H1 (cell line): ENCODE measurements around the gene TSPAN32. TPM values are rescaled to one million over a fixed set of nuclear protein-coding genes. Genes with fewer than 3 reads are reported as not detected.

Experiments used
- CBX8 ChIP-seq: fragments of 300-800, 300-1000 bp; sonication (generic); IDR thresholded peaks from 2 replicates; pipeline ENCODE4 v1.7.1; 2016; ENCODE audit warnings: low read depth, low read length, borderline replicate concordance
- EZH2 ChIP-seq: fragments of 200-600 bp; sonication (generic); IDR thresholded peaks from 2 replicates; pipeline ENCODE4 v1.7.1; 2012; ENCODE audit warnings: low read depth, mild to moderate bottlenecking, moderate library complexity, low read length, inconsistent platforms; ENCODE audit not compliant: severe bottlenecking
- GABPA ChIP-seq: IDR thresholded peaks from 2 replicates; pipeline ENCODE4 v1.6.1; 2011; ENCODE audit warnings: mild to moderate bottlenecking, low read length, moderate library complexity, borderline replicate concordance; ENCODE audit not compliant: insufficient read depth
- HDAC2 ChIP-seq, 2 experiments: fragments of 300-600 bp in 1 of 2; sonication (generic) in 1 of 2; IDR thresholded peaks; 2 replicates each; pipeline ENCODE4 v1.6.1; 2011 to 2012; ENCODE audit warnings: low read depth in 2 of 2, low read length in 2 of 2, mild to moderate bottlenecking in 2 of 2, moderate library complexity in 2 of 2, borderline replicate concordance in 1 of 2, inconsistent platforms in 1 of 2
- POU5F1 ChIP-seq: IDR thresholded peaks from 2 replicates; pipeline ENCODE4 v1.6.1; 2011; ENCODE audit warnings: low read depth, mild to moderate bottlenecking, low read length, moderate library complexity
- TEAD4 ChIP-seq: IDR thresholded peaks from 2 replicates; pipeline ENCODE4 v1.6.1; 2012; ENCODE audit warnings: low read depth, low read length, inconsistent platforms, mixed read lengths
- polyA plus RNA-seq, 7 experiments: library from polyadenylated mRNA; depleted of rRNA in 3 of 7; stranded (reverse) in 5 of 7; unstranded in 2 of 7; fragments of >200 nt in 5 of 7; fragments of 200-250 nt in 2 of 7; gene quantifications; 1 replicate in 5 of 7; 2 replicates in 1 of 7; 4 replicates in 1 of 7; pipeline versions ENCODE4 v1.2.1 to v1.2.3, GENCODE V29; 2011 to 2013; ENCODE audit warnings: missing spikeins in 2 of 7, mixed read lengths in 2 of 7
- total RNA-seq: library from RNA; stranded (reverse); fragmentation: NEBNext Ultra II Directional; extraction: Animal tissue kit (Norgen Biotek cat#: 25700); gene quantifications from 2 replicates; pipeline ENCODE4 v1.2.1, GENCODE V29; 2021

Gene TSPAN32
- total and polyA plus RNA-seq, 2 of the 8 experiments (the other 6 are each of a cell fraction or from before 2014, with no cell fraction given): not detected

- no peak for TF ChIP-seq TEAD4
- no peak for TF ChIP-seq POU5F1
- TF ChIP-seq EZH2: no peak
- TF ChIP-seq CBX8: no peak
- TF ChIP-seq HDAC2 (IDR thresholded peaks at IDR 0.05; ENCODE audit: borderline replicate concordance in 1 of 2, low read depth in 2 of 2, low read length in 2 of 2): no peak
- no peak for TF ChIP-seq GABPA
These were observed 43.0 kb upstream of the TSPAN32 start (continued) for GRCh38 chr11:2258501-2259465.
